Measurements from ENCODE around the gene MSH5. TPM values are rescaled to one million over a fixed set of nuclear protein-coding genes. Genes with fewer than 3 reads are reported as not detected.

The MSH5 gene
- total and polyA plus RNA-seq, 2 of the 13 experiments (the other 11 are each of a cell fraction or from before 2014, with no cell fraction given) = 10.2 to 38.7 TPM

GRCh38 chr6:31806470-31807272 lies 66.9 kb downstream of the MSH5 start, which contains the start of gene LSM2 (continued):
- TF ChIP-seq SNAPC2 (CRISPR knock-in tag; IDR thresholded peaks at IDR 0.05) = peak; percentile 94; the same call in 1 of the 2 replicates
- peak; percentile 84; the same call in 1 of the 2 replicates for TF ChIP-seq ZNF619 (CRISPR knock-in tag; IDR thresholded peaks at IDR 0.05)
- peak; percentile 99 for TF ChIP-seq ZNF383 (CRISPR knock-in tag; IDR thresholded peaks at IDR 0.05; ENCODE audit: borderline replicate concordance)
- TF ChIP-seq MED1 (CRISPR knock-in tag; IDR thresholded peaks at IDR 0.05) = peak; percentile 86
- peak; percentile 85; the same call in 1 of the 2 replicates for TF ChIP-seq RXRA (CRISPR knock-in tag; IDR thresholded peaks at IDR 0.05)
- TF ChIP-seq CC2D1A (CRISPR knock-in tag; IDR thresholded peaks at IDR 0.05) = peak; percentile 64; the same call in 1 of the 2 replicates
- no peak for TF ChIP-seq ETS1 (CRISPR knock-in tag; IDR thresholded peaks at IDR 0.05)
- TF ChIP-seq ATF7 (IDR thresholded peaks at IDR 0.05) = no peak
- peak; percentile 83 for TF ChIP-seq ATF7 (CRISPR knock-in tag; IDR thresholded peaks at IDR 0.05)
- no peak for TF ChIP-seq NONO (IDR thresholded peaks at IDR 0.05)
- peak; percentile 99 for TF ChIP-seq NONO (CRISPR knock-in tag; conservative IDR thresholded peaks at IDR 0.05)
- peak; percentile 97 for TF ChIP-seq ARID4A (CRISPR knock-in tag; IDR thresholded peaks at IDR 0.05; ENCODE audit: borderline replicate concordance)
- peak; percentile 33; the same call in 1 of the 2 replicates for TF ChIP-seq ZNF24 (IDR thresholded peaks at IDR 0.05)
- peak; percentile 65 for TF ChIP-seq PTBP1 (IDR thresholded peaks at IDR 0.05; ENCODE audit: low read depth, low read length, poor library complexity, severe bottlenecking)
- TF ChIP-seq JUN (CRISPR knock-in tag; IDR thresholded peaks at IDR 0.05) = peak; percentile 87
- peak; percentile 69; the same call in 1 of the 2 replicates for TF ChIP-seq SP2 (CRISPR knock-in tag; IDR thresholded peaks at IDR 0.05)

Data from HepG2 (cell line).